Myocyte (in vitro differentiated cells): Measurements from ENCODE around the gene PLAAT3. TPM values are rescaled to one million over a fixed set of nuclear protein-coding genes. Genes with fewer than 3 reads are reported as not detected.
"Not testable (repeated sequence)": the region's sequence is repeated elsewhere in the genome, so short reads cannot be mapped to it uniquely, and the experiment has no call there.

Source experiments
- DNase-seq: peaks from one replicate; pipeline ENCODE4 v3.0.0-alpha.2; 2012; ENCODE audit warnings: low read depth
- total RNA-seq: library from RNA; depleted of rRNA; stranded (reverse); fragments of >200 nt; gene quantifications from 2 replicates; pipeline ENCODE4 v1.2.3, GENCODE V29; 2014

The PLAAT3 gene
- total RNA-seq, 1 donor from 2014 or later: 83.5 TPM

DNA sequence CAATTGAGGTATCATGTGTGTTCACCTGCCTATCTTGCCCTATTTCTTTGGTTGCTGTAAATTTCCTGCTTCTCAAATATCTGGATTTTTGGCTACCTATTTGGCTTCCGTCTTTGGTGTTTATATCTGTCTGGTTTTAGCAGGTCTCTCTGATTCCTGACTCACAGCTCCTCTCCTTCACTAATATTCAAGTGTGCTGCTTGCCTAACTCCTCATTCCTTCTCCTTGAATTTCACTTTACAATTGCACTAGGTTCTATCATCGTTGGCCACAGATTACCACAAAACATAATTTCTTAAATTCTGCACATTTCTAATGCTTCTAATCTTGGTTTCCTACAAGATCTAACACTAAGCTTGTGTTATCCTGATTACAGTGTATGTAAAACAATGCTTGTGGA, 71.7 kb downstream of the PLAAT3 start:
- DNase-seq: not testable (repeated sequence)

GRCh38 chr11:63537293-63538101, 76.7 kb downstream of the PLAAT3 start:
- peak; percentile 88 for DNase-seq

DNA sequence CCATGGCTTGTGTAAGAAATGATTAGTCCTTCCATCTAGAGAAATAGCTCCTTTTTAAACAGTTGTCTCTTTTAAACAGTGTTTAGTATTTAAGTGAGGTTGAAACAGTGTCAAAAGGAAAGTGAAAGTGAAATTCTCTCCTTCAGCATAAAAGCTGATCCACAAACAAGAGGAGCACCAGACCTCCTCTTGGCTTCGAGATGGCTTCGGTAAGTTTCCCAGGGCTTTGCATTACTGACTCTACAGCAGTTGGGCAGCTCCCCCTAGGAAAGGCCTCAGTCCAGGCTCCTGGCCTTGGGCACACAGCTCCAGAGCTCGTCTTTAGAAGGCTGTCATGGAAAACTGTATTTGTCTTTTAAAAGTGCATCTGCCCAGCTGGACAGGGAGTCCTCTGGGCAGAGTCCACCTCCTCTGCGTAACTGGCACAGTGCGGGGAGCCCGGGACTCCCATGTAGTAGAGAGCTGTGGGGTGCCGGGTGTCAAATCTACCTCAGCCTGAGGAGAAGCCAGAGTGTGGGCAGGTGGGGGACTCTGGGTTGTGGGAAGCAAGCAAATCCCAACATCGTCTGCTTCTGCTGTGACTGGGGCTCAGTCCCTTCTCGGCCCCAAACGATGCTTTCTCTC, 77.5 kb downstream of the PLAAT3 start, which contains the start of gene PLAAT4:
PLAAT4 (plus strand) TSS at position 140 of the 624 bp plus-strand sequence; CDS start at position 201, 61 bp downstream.
- DNase-seq: peak; percentile 63

DNA sequence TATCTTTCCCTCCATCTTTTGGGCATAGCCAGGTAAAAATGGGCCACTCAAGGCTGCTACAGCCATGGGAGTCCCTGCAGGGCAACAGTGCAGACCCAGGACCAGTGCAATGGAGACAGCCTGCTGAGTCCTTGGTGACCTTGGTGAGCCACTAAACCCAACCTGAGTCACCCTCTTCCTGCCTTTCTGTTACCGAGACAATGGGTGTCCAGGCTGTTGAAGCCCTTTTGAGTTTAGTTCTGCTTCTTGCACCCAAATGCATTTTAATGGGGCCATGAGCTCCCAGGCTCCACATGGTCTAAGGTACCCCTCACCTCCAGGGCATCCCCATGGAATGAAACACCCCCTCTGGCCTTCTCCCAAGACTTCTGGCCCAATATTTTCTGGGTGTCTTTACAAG, 78.5 kb downstream of the PLAAT3 start:
- no peak for DNase-seq

- DNase-seq: no peak
Measured at GRCh38 chr11:63534895-63535461, 79.3 kb downstream of the PLAAT3 start.

GRCh38 chr11:63534076-63534475, 80.2 kb downstream of the PLAAT3 start:
- DNase-seq: no peak

DNA sequence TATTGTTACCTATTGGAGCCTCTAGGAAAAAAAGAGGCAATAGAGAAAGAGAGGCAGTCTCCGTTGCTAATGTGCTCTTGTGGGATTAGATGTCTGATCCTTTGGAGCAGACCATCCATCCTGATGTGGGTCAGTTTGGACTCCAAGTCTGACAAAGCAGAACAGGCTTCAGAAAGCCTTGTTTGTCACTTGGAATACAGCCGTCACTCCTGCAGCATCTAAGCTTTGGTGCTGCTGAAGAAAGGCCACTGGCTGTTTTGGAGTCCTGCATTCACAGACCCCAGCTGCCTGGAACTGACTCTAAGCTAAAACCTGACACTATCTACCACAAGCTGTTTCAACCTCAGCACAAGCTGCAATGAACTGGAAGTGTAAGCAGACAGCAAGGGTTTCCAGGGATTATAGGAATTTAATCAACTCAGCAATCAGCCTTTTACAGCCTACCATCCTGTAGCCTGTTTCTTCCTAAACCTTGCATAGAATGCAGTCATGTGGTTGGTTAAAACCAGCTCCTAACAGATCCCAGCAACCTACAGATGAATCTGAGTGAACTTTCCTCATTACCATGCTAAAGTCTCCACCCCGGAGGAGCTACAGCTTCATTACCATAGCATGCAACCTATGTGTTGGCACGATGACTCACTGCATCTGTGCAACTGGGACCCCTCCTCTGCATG, 81.3 kb downstream of the PLAAT3 start:
- DNase-seq: peak; percentile 25

- DNase-seq: no peak
Measured at GRCh38 chr11:63532117-63532516, 82.1 kb downstream of the PLAAT3 start.

GRCh38 chr11:63531074-63531792, 83.0 kb downstream of the PLAAT3 start:
- DNase-seq: peak; percentile 46

DNA sequence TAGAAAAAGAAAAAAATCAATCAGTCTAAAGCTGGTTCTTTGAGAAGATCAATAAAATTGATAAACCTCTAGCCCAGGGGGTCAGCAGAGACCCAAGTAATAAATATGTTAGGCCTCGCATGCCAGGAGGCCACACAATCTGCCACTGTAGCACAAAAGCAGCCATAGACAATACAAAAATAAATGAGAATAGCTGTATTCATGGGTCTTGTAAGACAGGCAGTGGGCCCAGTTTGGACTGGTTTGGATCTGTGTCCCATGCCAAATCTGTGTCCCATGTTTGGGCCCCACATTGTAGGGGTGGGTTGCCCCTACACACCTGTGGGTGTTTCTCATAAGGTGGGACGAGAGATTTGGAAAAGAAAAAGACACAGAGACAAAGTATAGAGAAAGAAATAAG, 84.2 kb downstream of the PLAAT3 start:
- no peak for DNase-seq

DNA sequence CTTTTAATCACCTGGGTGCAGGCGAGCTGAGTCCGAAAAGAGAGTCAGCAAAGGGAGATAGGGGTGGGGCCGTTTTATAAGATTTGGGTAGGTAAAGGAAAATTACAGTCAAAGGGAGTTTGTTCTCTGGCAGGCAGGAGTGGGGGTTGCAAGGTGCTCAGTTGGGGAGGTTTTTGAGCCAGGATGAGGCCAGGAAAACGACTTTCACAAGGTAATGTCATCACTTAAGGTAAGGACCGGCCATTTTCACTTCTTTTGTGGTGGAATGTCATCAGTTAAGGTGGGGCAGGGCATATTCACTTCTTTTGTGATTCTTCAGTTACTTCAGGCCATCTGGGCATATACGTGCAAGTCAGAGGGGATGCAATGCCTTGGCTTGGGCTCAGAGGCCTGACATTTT, 84.9 kb downstream of the PLAAT3 start:
- not testable (repeated sequence) for DNase-seq

DNA sequence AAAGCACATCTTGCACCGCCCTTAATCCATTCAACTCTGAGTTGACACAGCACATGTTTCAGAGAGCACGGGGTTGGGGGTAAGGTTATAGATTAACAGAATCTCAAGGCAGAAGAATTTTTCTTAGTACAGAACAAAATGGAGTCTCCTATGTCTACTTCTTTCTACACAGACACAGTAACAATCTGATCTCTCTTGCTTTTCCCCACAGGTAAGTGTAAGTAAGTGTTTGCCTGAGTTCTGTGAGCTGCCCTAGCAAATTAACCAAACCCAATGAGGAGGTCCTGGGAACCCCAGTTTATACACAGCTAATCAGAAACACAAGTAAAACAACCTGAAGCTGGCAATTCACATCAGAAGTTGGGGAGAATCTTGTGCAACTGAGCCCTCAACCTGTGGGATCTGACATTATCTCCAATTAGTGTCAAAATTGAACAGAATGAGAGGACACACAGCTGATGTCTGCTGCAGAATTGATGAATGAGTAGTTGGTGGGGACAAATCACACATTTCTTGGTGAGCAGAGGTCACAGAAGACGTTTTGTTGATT, 85.4 kb downstream of the PLAAT3 start:
- DNase-seq: not testable (repeated sequence)

GRCh38 chr11:63528156-63528555, 86.1 kb downstream of the PLAAT3 start:
- not testable (repeated sequence) for DNase-seq

DNA sequence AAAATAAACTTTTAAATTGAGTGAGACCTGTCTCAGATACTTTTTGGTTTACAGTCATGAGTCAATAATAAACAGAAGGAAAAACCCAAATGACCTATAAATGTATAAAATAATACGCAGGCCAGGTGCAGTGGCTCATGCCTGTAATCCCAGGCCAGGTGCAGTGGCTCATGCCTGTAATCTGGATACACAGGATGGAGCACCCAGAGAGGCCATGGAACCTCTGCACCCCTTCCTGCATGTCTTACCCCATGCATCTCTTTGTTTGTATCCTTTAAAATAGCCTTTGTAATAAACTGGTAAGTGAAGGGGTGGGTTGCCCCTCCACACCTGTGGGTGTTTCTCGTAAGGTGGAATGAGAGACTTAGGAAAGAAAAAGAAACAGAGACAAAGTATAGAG, 86.6 kb downstream of the PLAAT3 start:
- no peak for DNase-seq

Other genes with a start within 250 kb of the PLAAT3 start
- not detected in 2 replicates for gene SLC22A9, start 244.6 kb downstream of the PLAAT3 start, total RNA-seq
- gene PLAAT5, start 123.3 kb downstream of the PLAAT3 start, total RNA-seq: 0.52 and 2.8 TPM in 2 replicates
- 0.08 and 0.16 TPM in 2 replicates for gene LGALS12, start 108.3 kb downstream of the PLAAT3 start, total RNA-seq
- gene PLAAT4, start 77.6 kb downstream of the PLAAT3 start, total RNA-seq: 15.8 and 20.4 TPM in 2 replicates
- gene PLAAT2, start 51.1 kb downstream of the PLAAT3 start, total RNA-seq: 0.52 and 2.3 TPM in 2 replicates
- 28.2 and 30.8 TPM in 2 replicates for gene ATL3, start 56.9 kb upstream of the PLAAT3 start, total RNA-seq
- 65.6 and 80.4 TPM in 2 replicates for gene RTN3, start 67.1 kb upstream of the PLAAT3 start, total RNA-seq
- 20.7 and 23.2 TPM in 2 replicates for gene ZFTA, start 154.3 kb upstream of the PLAAT3 start, total RNA-seq
- gene SPINDOC, start 199.0 kb upstream of the PLAAT3 start, total RNA-seq: 16.2 and 16.8 TPM in 2 replicates
- 23.2 and 25.4 TPM in 2 replicates for gene MARK2, start 224.7 kb upstream of the PLAAT3 start, total RNA-seq